HepG2 (cell line): ENCODE measurements around the gene RNU5B-1. TPM values are rescaled to one million over a fixed set of nuclear protein-coding genes. Genes with fewer than 3 reads are reported as not detected.

Experiments
- AKAP8 ChIP-seq: sonication (generic); formaldehyde crosslinking; IDR thresholded peaks from 2 replicates; pipeline ENCODE4 v1.5.1; 2020; ENCODE audit warnings: mild to moderate bottlenecking, missing genetic modification reagents
- ATF5 ChIP-seq: sonication (generic); formaldehyde crosslinking; IDR thresholded peaks from 2 replicates; pipeline ENCODE4 v1.4.0; 2020; ENCODE audit warnings: mild to moderate bottlenecking, low read depth, missing genetic modification reagents
- E2F1 ChIP-seq: sonication (generic); formaldehyde crosslinking; IDR thresholded peaks from 2 replicates; pipeline ENCODE4 v1.5.0; 2020; ENCODE audit warnings: missing genetic modification reagents
- FOXA1 ChIP-seq, 2 experiments: fragments of 450-650 bp in 1 of 2; sonication (generic) in 1 of 2; formaldehyde crosslinking in 1 of 2; IDR thresholded peaks; 2 replicates each; pipeline versions ENCODE4 v1.4.0 to v1.6.1; 2016 to 2020; ENCODE audit warnings: missing genetic modification reagents in 1 of 2
- GABPB1 ChIP-seq: IDR thresholded peaks from 2 replicates; pipeline ENCODE4 v1.6.1; 2016; ENCODE audit warnings: mild to moderate bottlenecking, missing genetic modification reagents, moderate library complexity, missing compliant biosample characterization
- HDAC1 ChIP-seq: sonication (generic); formaldehyde crosslinking; IDR thresholded peaks from 2 replicates; pipeline ENCODE4 v1.5.1; 2020; ENCODE audit warnings: mild to moderate bottlenecking, missing genetic modification reagents
- HNRNPLL ChIP-seq: fragments of 200-400 bp; formaldehyde crosslinking; IDR thresholded peaks from 2 replicates; pipeline ENCODE4 v1.6.1; 2017; ENCODE audit warnings: mild to moderate bottlenecking, low read depth, low read length; ENCODE audit not compliant: poor library complexity, severe bottlenecking
- HNRNPUL1 ChIP-seq: fragments of 200-400 bp; formaldehyde crosslinking; IDR thresholded peaks from 2 replicates; pipeline ENCODE4 v1.6.1; 2017; ENCODE audit warnings: low read depth, mild to moderate bottlenecking, low read length, moderate library complexity
- IRX3 ChIP-seq: sonication (generic); formaldehyde crosslinking; IDR thresholded peaks from 2 replicates; pipeline ENCODE4 v1.8.1; 2023; ENCODE audit warnings: mild to moderate bottlenecking, low read depth, missing genetic modification reagents, borderline replicate concordance
- KLF12 ChIP-seq: sonication (generic); formaldehyde crosslinking; IDR thresholded peaks from 2 replicates; pipeline ENCODE4 v1.4.0; 2020; ENCODE audit warnings: missing genetic modification reagents, borderline replicate concordance
- KLF15 ChIP-seq: sonication (generic); formaldehyde crosslinking; IDR thresholded peaks from 2 replicates; pipeline ENCODE4 v1.8.1; 2023; ENCODE audit warnings: borderline replicate concordance, mild to moderate bottlenecking, inconsistent platforms, missing genetic modification reagents, mixed read lengths
- MXD3 ChIP-seq: IDR thresholded peaks from 2 replicates; pipeline ENCODE4 v1.6.1; 2016; ENCODE audit warnings: mild to moderate bottlenecking, missing biosample characterization, missing genetic modification reagents
- POLR2AphosphoS5 ChIP-seq: IDR thresholded peaks from 2 replicates; pipeline ENCODE4 v1.6.1; 2012; ENCODE audit warnings: low read depth, low read length
- SOX5 ChIP-seq: IDR thresholded peaks from 2 replicates; pipeline ENCODE4 v1.6.1; 2016; ENCODE audit warnings: borderline replicate concordance
- STAG1 ChIP-seq: sonication (generic); formaldehyde crosslinking; IDR thresholded peaks from 2 replicates; pipeline ENCODE4 v1.4.0; 2020; ENCODE audit warnings: missing genetic modification reagents
- TSC22D2 ChIP-seq: sonication (generic); formaldehyde crosslinking; IDR thresholded peaks from 2 replicates; pipeline ENCODE4 v1.5.1; 2020; ENCODE audit warnings: missing genetic modification reagents, mild to moderate bottlenecking, borderline replicate concordance
- ZIK1 ChIP-seq: sonication (generic); formaldehyde crosslinking; IDR thresholded peaks from 2 replicates; pipeline ENCODE4 v1.5.0; 2020; ENCODE audit warnings: mild to moderate bottlenecking, low read depth, missing genetic modification reagents, borderline replicate concordance
- ZNF232 ChIP-seq: sonication (generic); formaldehyde crosslinking; IDR thresholded peaks from 2 replicates; pipeline ENCODE4 v1.4.0; 2020; ENCODE audit warnings: missing genetic modification reagents, borderline replicate concordance
- ZNF33A ChIP-seq: sonication (generic); formaldehyde crosslinking; IDR thresholded peaks from 2 replicates; pipeline ENCODE4 v1.5.1; 2020; ENCODE audit warnings: missing genetic modification reagents, mild to moderate bottlenecking, moderate library complexity, borderline replicate concordance
- ZNF552 ChIP-seq: sonication (generic); formaldehyde crosslinking; IDR thresholded peaks from 2 replicates; pipeline ENCODE4 v1.9.0; 2022; ENCODE audit warnings: missing genetic modification reagents, mild to moderate bottlenecking, borderline replicate concordance
- ZNF619 ChIP-seq: sonication (generic); formaldehyde crosslinking; IDR thresholded peaks from 2 replicates; pipeline ENCODE4 v1.4.0; 2020; ENCODE audit warnings: mild to moderate bottlenecking, missing genetic modification reagents
- ZNF816 ChIP-seq: sonication (generic); formaldehyde crosslinking; IDR thresholded peaks from 2 replicates; pipeline ENCODE4 v1.8.0; 2022; ENCODE audit warnings: missing genetic modification reagents, mild to moderate bottlenecking, borderline replicate concordance
- polyA plus RNA-seq, 8 experiments: library from polyadenylated mRNA; depleted of rRNA in 3 of 8; stranded (reverse) in 7 of 8; unstranded in 1 of 8; fragments of >200 nt; fragmentation: Illumina TruSeq in 4 of 8; extraction: Trizol in 4 of 8; gene quantifications; 2 replicates each; pipeline versions ENCODE4 v1.2.1 to v1.2.3, GENCODE V29; 2011 to 2016; ENCODE audit warnings: low read depth in 4 of 8, missing spikeins in 1 of 8, mixed read lengths in 1 of 8; ENCODE audit not compliant: insufficient read depth in 1 of 8
- total RNA-seq, 5 experiments: library from RNA; depleted of rRNA; stranded (reverse); fragments of >200 nt; fragmentation: Illumina TruSeq; extraction: Trizol; gene quantifications; 2 replicates each; pipeline ENCODE4 v1.2.3, GENCODE V29; 2016; ENCODE audit warnings: low read depth in 1 of 5
- TF ChIP-seq, protein P1 (sequence below): sonication (generic); formaldehyde crosslinking; IDR thresholded peaks from 2 replicates; pipeline ENCODE4 v1.5.0; 2020; ENCODE audit warnings: mild to moderate bottlenecking, missing genetic modification reagents

RNU5B-1 gene
- total and polyA plus RNA-seq, 2 of the 13 experiments (the other 11 are each of a cell fraction or from before 2014, with no cell fraction given) = 1,646 TPM; not detected in 1

DNA sequence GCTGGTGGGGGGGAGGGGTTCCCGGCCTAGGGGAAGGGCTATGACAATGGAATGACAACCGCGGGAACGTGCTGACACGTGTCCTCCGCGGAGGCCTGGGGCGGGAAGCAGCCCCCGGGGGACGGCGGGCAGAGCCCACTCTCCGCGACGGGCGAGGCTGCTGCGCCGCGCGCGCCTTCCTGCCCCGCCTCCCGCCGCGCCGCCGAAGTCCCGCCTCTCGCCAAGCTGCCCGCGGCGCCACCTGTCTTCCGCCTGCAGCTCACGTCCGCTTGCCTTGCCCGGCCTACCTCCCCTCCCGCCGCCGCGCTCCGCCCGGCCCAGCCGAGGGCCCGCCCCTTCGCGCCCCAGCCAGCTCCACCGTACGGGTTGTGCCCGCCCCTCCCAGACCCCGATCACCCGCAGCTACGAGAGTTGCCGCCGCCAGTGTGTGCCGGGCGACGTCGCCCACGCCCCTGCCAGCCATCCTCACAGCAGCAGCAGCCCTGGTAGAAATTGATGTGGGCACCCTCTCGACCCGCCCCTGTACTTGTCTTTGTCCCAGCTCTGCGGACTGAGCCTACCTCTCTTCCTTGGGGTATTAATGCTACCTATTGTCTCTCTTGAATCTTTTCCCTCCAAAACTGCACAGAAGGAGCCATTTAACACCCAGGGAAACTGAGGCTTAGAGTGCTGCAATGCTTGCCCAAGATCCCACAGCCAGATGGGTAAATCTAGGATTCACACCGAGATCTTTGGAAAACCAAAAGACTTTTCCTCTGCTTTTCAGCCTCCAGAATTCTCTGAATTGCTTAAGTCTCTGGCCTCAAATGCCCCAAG lies 17.6 kb upstream of the RNU5B-1 start, which contains the start of gene PARP16 (continued):
- TF ChIP-seq, protein P1, sequence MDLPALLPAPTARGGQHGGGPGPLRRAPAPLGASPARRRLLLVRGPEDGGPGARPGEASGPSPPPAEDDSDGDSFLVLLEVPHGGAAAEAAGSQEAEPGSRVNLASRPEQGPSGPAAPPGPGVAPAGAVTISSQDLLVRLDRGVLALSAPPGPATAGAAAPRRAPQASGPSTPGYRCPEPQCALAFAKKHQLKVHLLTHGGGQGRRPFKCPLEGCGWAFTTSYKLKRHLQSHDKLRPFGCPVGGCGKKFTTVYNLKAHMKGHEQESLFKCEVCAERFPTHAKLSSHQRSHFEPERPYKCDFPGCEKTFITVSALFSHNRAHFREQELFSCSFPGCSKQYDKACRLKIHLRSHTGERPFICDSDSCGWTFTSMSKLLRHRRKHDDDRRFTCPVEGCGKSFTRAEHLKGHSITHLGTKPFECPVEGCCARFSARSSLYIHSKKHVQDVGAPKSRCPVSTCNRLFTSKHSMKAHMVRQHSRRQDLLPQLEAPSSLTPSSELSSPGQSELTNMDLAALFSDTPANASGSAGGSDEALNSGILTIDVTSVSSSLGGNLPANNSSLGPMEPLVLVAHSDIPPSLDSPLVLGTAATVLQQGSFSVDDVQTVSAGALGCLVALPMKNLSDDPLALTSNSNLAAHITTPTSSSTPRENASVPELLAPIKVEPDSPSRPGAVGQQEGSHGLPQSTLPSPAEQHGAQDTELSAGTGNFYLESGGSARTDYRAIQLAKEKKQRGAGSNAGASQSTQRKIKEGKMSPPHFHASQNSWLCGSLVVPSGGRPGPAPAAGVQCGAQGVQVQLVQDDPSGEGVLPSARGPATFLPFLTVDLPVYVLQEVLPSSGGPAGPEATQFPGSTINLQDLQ (CRISPR knock-in tag) = peak; percentile 79
- peak; percentile 85 for TF ChIP-seq ZIK1
- no peak for TF ChIP-seq TSC22D2 (CRISPR knock-in tag)
- peak; percentile 81 for TF ChIP-seq GABPB1 (CRISPR knock-in tag)
- peak; percentile 55; the same call in 1 of the 2 replicates for TF ChIP-seq ZNF232 (CRISPR knock-in tag)
- TF ChIP-seq HNRNPLL = peak; percentile 58
- TF ChIP-seq FOXA1 (IDR thresholded peaks at IDR 0.05) = no peak
- no peak for TF ChIP-seq FOXA1 (CRISPR knock-in tag; IDR thresholded peaks at IDR 0.05)
- 0 out of 2 replicates have a peak, but pooled peaks have one; percentile 59 for TF ChIP-seq KLF12 (CRISPR knock-in tag)
- peak; percentile 46; the same call in 1 of the 2 replicates for TF ChIP-seq SOX5
- TF ChIP-seq KLF15 (CRISPR knock-in tag) = no peak
- TF ChIP-seq POLR2AphosphoS5 = peak; percentile 52
- TF ChIP-seq HNRNPUL1 = no peak
- TF ChIP-seq AKAP8 (CRISPR knock-in tag) = peak; percentile 78; the same call in 1 of the 2 replicates
- peak; percentile 30; the same call in 1 of the 2 replicates for TF ChIP-seq ZNF552 (CRISPR knock-in tag)
- 0 out of 2 replicates have a peak, but pooled peaks have one; percentile 17 for TF ChIP-seq ZNF816 (CRISPR knock-in tag)
- 0 out of 2 replicates have a peak, but pooled peaks have one; percentile 55 for TF ChIP-seq ZNF619
- no peak; the same call in 1 of the 2 replicates for TF ChIP-seq ATF5
- TF ChIP-seq E2F1 (CRISPR knock-in tag) = peak; percentile 42
- TF ChIP-seq STAG1 = 0 out of 2 replicates have a peak, but pooled peaks have one; percentile 5
- TF ChIP-seq IRX3 (CRISPR knock-in tag) = 0 out of 2 replicates have a peak, but pooled peaks have one; percentile 49
- TF ChIP-seq HDAC1 (CRISPR knock-in tag) = 0 out of 2 replicates have a peak, but pooled peaks have one; percentile 46
- 0 out of 2 replicates have a peak, but pooled peaks have one; percentile 50 for TF ChIP-seq MXD3
- TF ChIP-seq ZNF33A = 0 out of 2 replicates have a peak, but pooled peaks have one; percentile 28
